ENCODE measurements around the gene SLC35A1.

DNA sequence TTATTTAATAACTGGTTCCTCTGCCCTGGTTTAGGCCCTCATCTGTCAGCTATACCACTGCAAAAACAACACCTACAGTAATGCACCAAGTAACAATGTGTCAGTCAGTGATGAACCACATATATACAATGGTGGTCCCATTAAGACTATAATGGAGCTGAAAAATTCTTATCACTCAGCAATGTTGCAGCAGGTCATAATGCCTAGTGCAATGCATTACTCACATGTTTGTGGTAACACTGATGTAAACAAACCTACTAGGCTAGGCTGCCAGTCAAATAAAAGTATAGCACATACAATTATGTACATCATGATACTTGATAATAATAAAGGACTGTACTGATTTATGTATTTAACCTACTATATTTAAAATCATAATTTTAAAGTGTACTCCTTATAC, 85.7 kb downstream of the SLC35A1 start:
- TF ChIP-seq CHD2 (IDR thresholded peaks at IDR 0.05; ENCODE audit: low read length) (no peak), RNF2 (IDR thresholded peaks at IDR 0.05; ENCODE audit: borderline replicate concordance, low read depth, low read length, missing control alignments, poor library complexity, severe bottlenecking) (no peak), SIN3A (conservative IDR thresholded peaks at IDR 0.05 in 1 of 2, IDR thresholded peaks at IDR 0.05 in 1 of 2; ENCODE audit: low read depth in 1 of 2, low read length in 2 of 2) (no peak), RAD21 (IDR thresholded peaks at IDR 0.05 in 1 of 2, conservative IDR thresholded peaks at IDR 0.05 in 1 of 2; ENCODE audit: low read depth in 2 of 2, low read length in 2 of 2) (no peak)
- TF ChIP-seq, protein P1, sequence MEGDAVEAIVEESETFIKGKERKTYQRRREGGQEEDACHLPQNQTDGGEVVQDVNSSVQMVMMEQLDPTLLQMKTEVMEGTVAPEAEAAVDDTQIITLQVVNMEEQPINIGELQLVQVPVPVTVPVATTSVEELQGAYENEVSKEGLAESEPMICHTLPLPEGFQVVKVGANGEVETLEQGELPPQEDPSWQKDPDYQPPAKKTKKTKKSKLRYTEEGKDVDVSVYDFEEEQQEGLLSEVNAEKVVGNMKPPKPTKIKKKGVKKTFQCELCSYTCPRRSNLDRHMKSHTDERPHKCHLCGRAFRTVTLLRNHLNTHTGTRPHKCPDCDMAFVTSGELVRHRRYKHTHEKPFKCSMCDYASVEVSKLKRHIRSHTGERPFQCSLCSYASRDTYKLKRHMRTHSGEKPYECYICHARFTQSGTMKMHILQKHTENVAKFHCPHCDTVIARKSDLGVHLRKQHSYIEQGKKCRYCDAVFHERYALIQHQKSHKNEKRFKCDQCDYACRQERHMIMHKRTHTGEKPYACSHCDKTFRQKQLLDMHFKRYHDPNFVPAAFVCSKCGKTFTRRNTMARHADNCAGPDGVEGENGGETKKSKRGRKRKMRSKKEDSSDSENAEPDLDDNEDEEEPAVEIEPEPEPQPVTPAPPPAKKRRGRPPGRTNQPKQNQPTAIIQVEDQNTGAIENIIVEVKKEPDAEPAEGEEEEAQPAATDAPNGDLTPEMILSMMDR (IDR thresholded peaks at IDR 0.05; ENCODE audit: control extremely low read depth in 1 of 3, insufficient read depth in 1 of 3, low read depth in 1 of 3, low read length in 3 of 3) = no peak

Data from H1 (cell line).